ENCODE measurements around the gene CELF5. TPM values are rescaled to one million over a fixed set of nuclear protein-coding genes. Genes with fewer than 3 reads are reported as not detected.

The CELF5 gene
- total RNA-seq, 1 donor from 2014 or later, result not detected

DNA sequence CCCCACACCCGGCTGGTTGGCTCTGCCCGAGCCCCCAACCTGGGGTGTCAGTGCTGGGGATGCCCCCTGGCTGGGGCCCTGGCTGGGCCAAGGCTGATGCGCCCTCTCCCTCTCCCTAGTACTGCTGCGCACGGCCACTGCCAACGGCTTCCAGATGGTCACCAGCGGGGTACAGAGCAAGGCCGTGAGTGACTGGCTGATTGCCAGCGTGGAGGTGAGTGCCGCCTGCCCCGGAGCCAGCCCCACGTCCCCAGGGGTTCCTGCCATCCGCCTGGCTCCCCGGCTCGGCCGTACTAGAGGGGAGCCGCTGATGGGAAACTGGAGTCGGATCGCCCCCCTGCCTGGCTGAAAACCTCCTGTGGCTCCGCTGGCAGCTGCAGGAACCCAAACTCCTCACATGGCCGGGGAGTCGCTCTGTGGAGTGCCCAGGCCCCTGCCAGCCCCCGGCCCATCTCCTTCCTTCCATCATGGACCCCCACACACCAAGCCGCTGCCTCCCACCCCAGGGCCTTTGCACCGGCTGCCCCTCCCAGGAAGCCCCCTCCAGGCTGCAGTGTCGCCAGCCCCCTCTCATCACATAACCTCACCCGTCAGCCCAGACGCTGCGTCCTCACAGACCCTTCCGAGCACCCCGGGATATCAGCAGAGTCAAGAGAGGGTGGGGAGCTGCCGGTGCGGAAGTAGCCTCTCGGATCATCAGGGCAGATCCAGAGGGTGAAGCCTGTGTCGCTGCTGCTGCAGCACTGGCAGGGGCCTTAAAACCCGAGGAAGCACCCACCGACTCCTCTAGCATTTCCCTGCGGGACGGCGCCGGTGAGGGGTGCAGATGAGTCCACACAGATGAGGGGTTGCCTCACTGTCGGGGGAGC lies 28.2 kb upstream of the CELF5 start:
- ATAC-seq, result no peak
- no peak overlapping the region for H3K27ac ChIP-seq
- DNase-seq, result no peak
- H3K9me3 ChIP-seq, result no peaks in the 10 kb centered on the region
- H3K27me3 ChIP-seq (ENCODE audit: low read depth), result no peaks in the 10 kb centered on the region
- H3K36me3 ChIP-seq, result peaks cover 51% of the 10 kb centered on the region
- H3K4me3 ChIP-seq, result no peak overlapping the region
- intact Hi-C loops (cut with DNase I), result no loop called here
- no peaks in the 10 kb centered on the region for H3K4me1 ChIP-seq
- TF ChIP-seq, protein P1, sequence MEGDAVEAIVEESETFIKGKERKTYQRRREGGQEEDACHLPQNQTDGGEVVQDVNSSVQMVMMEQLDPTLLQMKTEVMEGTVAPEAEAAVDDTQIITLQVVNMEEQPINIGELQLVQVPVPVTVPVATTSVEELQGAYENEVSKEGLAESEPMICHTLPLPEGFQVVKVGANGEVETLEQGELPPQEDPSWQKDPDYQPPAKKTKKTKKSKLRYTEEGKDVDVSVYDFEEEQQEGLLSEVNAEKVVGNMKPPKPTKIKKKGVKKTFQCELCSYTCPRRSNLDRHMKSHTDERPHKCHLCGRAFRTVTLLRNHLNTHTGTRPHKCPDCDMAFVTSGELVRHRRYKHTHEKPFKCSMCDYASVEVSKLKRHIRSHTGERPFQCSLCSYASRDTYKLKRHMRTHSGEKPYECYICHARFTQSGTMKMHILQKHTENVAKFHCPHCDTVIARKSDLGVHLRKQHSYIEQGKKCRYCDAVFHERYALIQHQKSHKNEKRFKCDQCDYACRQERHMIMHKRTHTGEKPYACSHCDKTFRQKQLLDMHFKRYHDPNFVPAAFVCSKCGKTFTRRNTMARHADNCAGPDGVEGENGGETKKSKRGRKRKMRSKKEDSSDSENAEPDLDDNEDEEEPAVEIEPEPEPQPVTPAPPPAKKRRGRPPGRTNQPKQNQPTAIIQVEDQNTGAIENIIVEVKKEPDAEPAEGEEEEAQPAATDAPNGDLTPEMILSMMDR (IDR thresholded peaks at IDR 0.05), result no peak

- ATAC-seq (no peak), DNase-seq (no peak)
- no peak overlapping the region for H3K4me3 ChIP-seq
- peaks cover 54% of the 10 kb centered on the region for H3K36me3 ChIP-seq
- no peaks in the 10 kb centered on the region for H3K27me3 ChIP-seq (ENCODE audit: low read depth)
- H3K9me3 ChIP-seq, result no peaks in the 10 kb centered on the region
- intact Hi-C loops (cut with DNase I), result no loop called here
- H3K4me1 ChIP-seq, result no peaks in the 10 kb centered on the region
- H3K27ac ChIP-seq, result no peak overlapping the region
- TF ChIP-seq, protein P1 (IDR thresholded peaks at IDR 0.05), result no peak
Observed at GRCh38 chr19:3196933-3197205, 27.6 kb upstream of the CELF5 start.

DNA sequence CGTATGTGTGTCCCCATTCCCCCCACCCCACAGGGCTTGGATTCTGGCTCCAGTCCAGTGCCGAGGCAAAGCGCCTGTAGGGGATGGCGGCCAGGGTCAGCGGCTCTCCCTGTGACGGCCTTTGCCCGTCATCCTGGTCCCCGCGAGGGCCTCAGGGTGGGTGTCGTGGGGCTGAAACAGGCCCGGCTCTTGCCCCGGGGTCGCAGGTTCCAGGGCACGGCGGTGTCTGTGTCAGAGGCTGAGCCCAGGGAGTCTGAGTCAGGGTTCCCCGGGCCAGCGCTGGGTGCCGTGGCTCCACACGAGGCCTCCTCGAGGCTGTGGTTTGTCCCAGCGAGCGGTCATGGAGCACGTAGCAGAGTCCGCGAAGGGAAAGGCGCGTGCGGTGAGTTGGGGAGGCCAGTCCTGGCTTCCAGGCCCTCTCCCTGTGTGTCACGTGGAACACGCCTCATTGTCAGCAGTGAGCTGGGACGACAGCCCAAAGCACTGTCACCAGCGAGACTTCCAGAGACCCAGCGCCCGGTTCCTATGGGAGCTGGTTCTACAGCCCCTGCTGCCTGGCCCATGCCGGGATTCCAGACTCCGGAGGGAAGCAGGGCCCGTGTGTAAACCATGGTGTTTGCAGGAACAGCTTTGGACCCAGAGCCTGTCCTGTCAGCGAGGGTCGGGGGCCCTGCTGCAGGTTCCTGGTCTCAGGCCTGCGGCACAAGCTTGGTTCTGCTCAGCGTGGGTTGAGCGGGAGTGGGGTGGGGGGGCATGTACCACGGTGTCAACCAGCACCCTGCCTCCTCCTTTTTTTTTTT lies 25.4 kb upstream of the CELF5 start:
- H3K36me3 ChIP-seq, result peaks cover 53% of the 10 kb centered on the region
- no peaks in the 10 kb centered on the region for H3K4me1 ChIP-seq
- no peaks in the 10 kb centered on the region for H3K27me3 ChIP-seq (ENCODE audit: low read depth)
- H3K4me3 ChIP-seq, result no peak overlapping the region
- intact Hi-C loops (cut with DNase I), result no loop called here
- no peaks in the 10 kb centered on the region for H3K9me3 ChIP-seq
- TF ChIP-seq, protein P1 (IDR thresholded peaks at IDR 0.05), result no peak
- ATAC-seq (no peak), DNase-seq (no peak)
- no peak overlapping the region for H3K27ac ChIP-seq

DNA sequence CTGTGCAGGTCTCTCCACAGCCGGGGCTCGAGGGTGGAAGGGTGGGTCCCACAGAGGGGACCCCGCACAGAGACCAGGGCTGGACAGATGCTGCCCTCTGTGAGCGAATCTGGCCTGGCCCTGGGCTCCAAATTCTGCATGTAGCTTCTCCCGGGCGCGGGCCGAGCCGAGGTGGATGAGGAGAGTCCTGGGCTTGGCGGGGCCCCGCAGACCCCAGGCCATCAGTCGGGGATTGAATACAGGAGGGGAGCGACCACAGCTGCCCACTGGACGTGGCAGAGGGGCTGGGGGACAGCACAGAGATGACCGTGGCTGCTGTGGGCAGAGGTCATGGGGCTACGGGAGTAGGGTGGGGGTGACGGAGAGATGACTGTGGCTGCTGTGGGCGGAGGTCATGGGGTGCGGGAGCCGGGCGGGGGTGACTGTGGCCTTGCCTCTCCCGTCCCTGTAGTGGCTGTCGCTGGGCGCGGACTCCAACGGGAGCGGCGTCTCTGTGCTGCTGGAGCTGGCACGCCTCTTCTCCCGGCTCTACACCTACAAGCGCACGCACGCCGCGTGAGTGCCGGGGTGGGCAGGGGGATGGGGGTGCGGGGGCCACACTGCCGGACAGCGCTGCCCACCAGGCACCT lies 23.3 kb upstream of the CELF5 start:
- Histone ChIP-seq H3K9me3 (no peaks in the 10 kb centered on the region), H3K4me1 (no peaks in the 10 kb centered on the region), H3K27me3 (ENCODE audit: low read depth) (no peaks in the 10 kb centered on the region), H3K4me3 (no peak overlapping the region), H3K27ac (no peak overlapping the region), H3K36me3 (peaks cover 66% of the 10 kb centered on the region)
- TF ChIP-seq, protein P1 (IDR thresholded peaks at IDR 0.05), result no peak
- DNase-seq, result no peak
- intact Hi-C loops (cut with DNase I), result no loop called here
- ATAC-seq, result no peak

DNA sequence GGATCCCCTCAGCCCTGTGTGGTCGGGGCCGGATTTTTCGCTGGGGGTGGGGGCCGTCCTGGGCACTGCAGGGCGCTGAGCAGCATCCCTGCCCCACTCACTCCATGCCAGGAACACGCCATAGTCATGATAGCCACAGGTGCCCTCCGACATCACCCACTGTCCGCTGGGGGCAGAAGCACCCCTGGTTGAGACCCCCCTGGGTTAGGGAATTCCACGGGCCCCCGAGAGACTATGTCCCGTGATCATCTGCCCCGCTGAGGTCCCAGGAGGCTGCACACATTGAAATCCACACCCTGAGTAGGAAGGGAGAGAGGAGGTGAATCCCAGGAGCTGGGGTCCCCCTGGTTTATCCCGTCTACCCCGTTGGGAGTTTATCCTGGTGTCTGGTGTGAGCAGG lies 22.6 kb upstream of the CELF5 start:
- TF ChIP-seq, protein P1 (IDR thresholded peaks at IDR 0.05), result no peak
- no peak overlapping the region for H3K27ac ChIP-seq
- no peaks in the 10 kb centered on the region for H3K4me1 ChIP-seq
- no peak overlapping the region for H3K4me3 ChIP-seq
- no peaks in the 10 kb centered on the region for H3K27me3 ChIP-seq (ENCODE audit: low read depth)
- DNase-seq (no peak), ATAC-seq (no peak)
- H3K36me3 ChIP-seq, result peaks cover 66% of the 10 kb centered on the region
- no peaks in the 10 kb centered on the region for H3K9me3 ChIP-seq
- intact Hi-C loops (cut with DNase I), result no loop called here
